GM23248 (cell line): ENCODE results near the gene SOX10. TPM values are rescaled to one million over a fixed set of nuclear protein-coding genes. Genes with fewer than 3 reads are reported as not detected.

Experiments
- DNase-seq: peaks from one replicate; pipeline ENCODE4 v3.0.0-alpha.2; 2015
- H2AFZ ChIP-seq: fragments of 200-600 bp; sonication (generic); 2 replicates; pipeline ENCODE4 v1.6.1; 2016; ENCODE audit warnings: antibody characterized with exemption
- H3F3A ChIP-seq: fragments of 200-600 bp; sonication (generic); 2 replicates; pipeline ENCODE4 v1.6.1; 2016; ENCODE audit warnings: mild to moderate bottlenecking, antibody characterized with exemption, mixed run types; ENCODE audit not compliant: insufficient read depth
- H3K27ac ChIP-seq: fragments of 200-600 bp; sonication (generic); 2 replicates; pipeline ENCODE4 v1.5.1; 2016; ENCODE audit warnings: mild to moderate bottlenecking
- H3K27me3 ChIP-seq: fragments of 200-600 bp; sonication (generic); replicated peaks from 2 replicates; pipeline ENCODE4 v1.6.1; 2016; ENCODE audit warnings: mild to moderate bottlenecking; ENCODE audit not compliant: insufficient read depth
- H3K36me3 ChIP-seq: fragments of 200-600 bp; sonication (generic); 2 replicates; pipeline ENCODE4 v1.6.1; 2016; ENCODE audit warnings: low read depth, mild to moderate bottlenecking
- H3K4me1 ChIP-seq: fragments of 200-600 bp; sonication (generic); 2 replicates; pipeline ENCODE4 v1.6.1; 2016; ENCODE audit warnings: mild to moderate bottlenecking; ENCODE audit not compliant: insufficient read depth
- H3K4me2 ChIP-seq: fragments of 200-600 bp; sonication (generic); one replicate; pipeline ENCODE4 v1.6.1; 2016; ENCODE audit warnings: mild to moderate bottlenecking; ENCODE audit not compliant: unreplicated experiment
- H3K4me3 ChIP-seq: fragments of 200-600 bp; sonication (generic); 2 replicates; pipeline ENCODE4 v1.5.1; 2016; ENCODE audit warnings: mild to moderate bottlenecking
- H3K79me2 ChIP-seq: fragments of 200-600 bp; sonication (generic); 2 replicates; pipeline ENCODE4 v1.6.1; 2016; ENCODE audit warnings: mild to moderate bottlenecking; ENCODE audit not compliant: insufficient read depth
- H3K9ac ChIP-seq: fragments of 200-600 bp; sonication (generic); 2 replicates; pipeline ENCODE4 v1.6.1; 2016; ENCODE audit warnings: mild to moderate bottlenecking
- H3K9me2 ChIP-seq: fragments of 200-600 bp; sonication (generic); 2 replicates; pipeline ENCODE4 v1.6.1; 2016; ENCODE audit warnings: mixed run types, mild to moderate bottlenecking, moderate library complexity; ENCODE audit not compliant: insufficient read depth
- H3K9me3 ChIP-seq: fragments of 200-600 bp; sonication (generic); one replicate; pipeline ENCODE4 v1.6.1; 2017; ENCODE audit warnings: low read depth
- H4K20me1 ChIP-seq: fragments of 200-600 bp; sonication (generic); 2 replicates; pipeline ENCODE4 v1.6.0; 2016; ENCODE audit not compliant: insufficient read depth
- EZH2 ChIP-seq: fragments of 200-600 bp; sonication (generic); IDR thresholded peaks from 2 replicates; pipeline ENCODE4 v1.6.1; 2018; ENCODE audit warnings: antibody characterized with exemption, mild to moderate bottlenecking; ENCODE audit not compliant: insufficient read depth, poor library complexity, severe bottlenecking
- EZH2phosphoT487 ChIP-seq: fragments of 200-600 bp; sonication (generic); IDR thresholded peaks from 2 replicates; pipeline ENCODE4 v1.6.1; 2018; ENCODE audit warnings: antibody characterized with exemption, moderate library complexity, mild to moderate bottlenecking, low read depth; ENCODE audit not compliant: insufficient read depth
- WGBS, 2 experiments: methylation state at CpG; one replicate each; pipeline ENCODE4 v1.1.6; 2015 to 2017; ENCODE audit warnings: low lambda C conversion rate in 2 of 2, low coverage in 1 of 2; ENCODE audit errors: missing lambda C conversion rate in 2 of 2; 5-methylcytosine and 5-hydroxymethylcytosine counted together
- in situ Hi-C: fragments of 300-500 bp; cut with MboI; formaldehyde crosslinking; loops from 2 replicates; pipeline ENCODE4 v1.15.0; 2020
- polyA plus RNA-seq: library from polyadenylated mRNA; unstranded; fragments of >200 nt; fragmentation: Nextera tagmentation; extraction: Ambion mirVana; gene quantifications from 2 replicates; pipeline ENCODE4 v1.2.1, GENCODE V29; 2016
- total RNA-seq: library from RNA; depleted of rRNA; stranded (reverse); fragments of >200 nt; shearing (Covaris generic); gene quantifications from 2 replicates; pipeline ENCODE4 v1.2.3, GENCODE V29; 2014

The SOX10 gene
- total and polyA plus RNA-seq, 2 experiments from 2014 or later = not detected

- no peaks in the 10 kb centered on the region for H3K79me2 ChIP-seq
- TF ChIP-seq EZH2phosphoT487 (no peak), EZH2 (no peak)
- no peaks in the 10 kb centered on the region for H3F3A ChIP-seq
- 92 to 94% methylated on average over 14 of the region's 14 CpGs for WGBS, 2 experiments
- in situ Hi-C loops = no loop called here
- H3K27me3 ChIP-seq = no peaks in the 10 kb centered on the region
- H3K4me1 ChIP-seq = no peaks in the 10 kb centered on the region
- no peak overlapping the region for H3K27ac ChIP-seq
- no peak overlapping the region for H2AFZ ChIP-seq
- DNase-seq = no peak
- no peaks in the 10 kb centered on the region for H4K20me1 ChIP-seq
- H3K9ac ChIP-seq = no peak overlapping the region
- H3K9me2 ChIP-seq = no peaks in the 10 kb centered on the region
- no peak overlapping the region for H3K4me3 ChIP-seq
- no peaks in the 10 kb centered on the region for H3K9me3 ChIP-seq
- no peaks in the 10 kb centered on the region for H3K36me3 ChIP-seq
- no peak overlapping the region for H3K4me2 ChIP-seq
These were observed 5.0 kb upstream of the SOX10 start for GRCh38 chr22:37989146-37990045.

GRCh38 chr22:37986371-37986770 lies 2.0 kb upstream of the SOX10 start:
- WGBS, 2 experiments = 85 to 92% methylated on average over 7 of the region's 7 CpGs
- no peaks in the 10 kb centered on the region for H3K9me3 ChIP-seq
- no peaks in the 10 kb centered on the region for H3K36me3 ChIP-seq
- no peak overlapping the region for H3K4me3 ChIP-seq
- no peak overlapping the region for H3K9ac ChIP-seq
- H3K9me2 ChIP-seq = no peaks in the 10 kb centered on the region
- no peaks in the 10 kb centered on the region for H3K4me1 ChIP-seq
- H3K79me2 ChIP-seq = no peaks in the 10 kb centered on the region
- no peak overlapping the region for H3K4me2 ChIP-seq
- H3K27me3 ChIP-seq = no peaks in the 10 kb centered on the region
- no peaks in the 10 kb centered on the region for H4K20me1 ChIP-seq
- in situ Hi-C loops = no loop called here
- H3F3A ChIP-seq = no peaks in the 10 kb centered on the region
- H2AFZ ChIP-seq = no peak overlapping the region
- H3K27ac ChIP-seq = no peak overlapping the region
- TF ChIP-seq EZH2phosphoT487 = no peak
- TF ChIP-seq EZH2 = no peak
- no peak for DNase-seq

- Histone ChIP-seq H3F3A (no peaks in the 10 kb centered on the region), H4K20me1 (no peaks in the 10 kb centered on the region), H2AFZ (no peak overlapping the region), H3K36me3 (no peaks in the 10 kb centered on the region), H3K4me1 (no peaks in the 10 kb centered on the region), H3K9me2 (no peaks in the 10 kb centered on the region), H3K9ac (no peak overlapping the region), H3K27me3 (no peaks in the 10 kb centered on the region), H3K79me2 (no peaks in the 10 kb centered on the region), H3K4me3 (no peak overlapping the region), H3K4me2 (no peak overlapping the region), H3K27ac (no peak overlapping the region), H3K9me3 (no peaks in the 10 kb centered on the region)
- DNase-seq = no peak
- in situ Hi-C loops = no loop called here
- no peak for TF ChIP-seq EZH2
- TF ChIP-seq EZH2phosphoT487 = no peak
- 92 to 95% methylated on average over 17 to 27 of the region's 27 CpGs for WGBS, 2 experiments
These were observed 1.5 kb upstream of the SOX10 start for GRCh38 chr22:37985751-37986281.

GRCh38 chr22:37985050-37985585 lies 763 bp upstream of the SOX10 start:
- Histone ChIP-seq H3K4me1 (no peaks in the 10 kb centered on the region), H3K9me3 (no peaks in the 10 kb centered on the region), H3K79me2 (no peaks in the 10 kb centered on the region), H3F3A (no peaks in the 10 kb centered on the region), H3K9me2 (no peaks in the 10 kb centered on the region), H3K27ac (no peak overlapping the region), H3K27me3 (no peaks in the 10 kb centered on the region), H3K4me3 (no peak overlapping the region), H2AFZ (no peak overlapping the region), H3K36me3 (no peaks in the 10 kb centered on the region), H4K20me1 (no peaks in the 10 kb centered on the region), H3K4me2 (no peak overlapping the region), H3K9ac (no peak overlapping the region)
- TF ChIP-seq EZH2 = no peak
- TF ChIP-seq EZH2phosphoT487 = no peak
- no peak for DNase-seq
- in situ Hi-C loops = no loop called here
- 91% methylated on average over 8 to 9 of the region's 9 CpGs for WGBS, 2 experiments
